ENCODE results near the gene SHISA4.

The SHISA4 gene

GRCh38 chr1:201907621-201908020 is 18.9 kb downstream of the SHISA4 start:
- no peak for TF ChIP-seq SIN3A (IDR thresholded peaks at IDR 0.05; ENCODE audit: borderline replicate concordance, insufficient read depth, low read length)
- no peak for TF ChIP-seq FOXP2 (optimal IDR thresholded peaks at IDR 0.05; ENCODE audit: borderline replicate concordance, extremely low read depth, extremely low read length, insufficient read depth)
- TF ChIP-seq, protein P1, sequence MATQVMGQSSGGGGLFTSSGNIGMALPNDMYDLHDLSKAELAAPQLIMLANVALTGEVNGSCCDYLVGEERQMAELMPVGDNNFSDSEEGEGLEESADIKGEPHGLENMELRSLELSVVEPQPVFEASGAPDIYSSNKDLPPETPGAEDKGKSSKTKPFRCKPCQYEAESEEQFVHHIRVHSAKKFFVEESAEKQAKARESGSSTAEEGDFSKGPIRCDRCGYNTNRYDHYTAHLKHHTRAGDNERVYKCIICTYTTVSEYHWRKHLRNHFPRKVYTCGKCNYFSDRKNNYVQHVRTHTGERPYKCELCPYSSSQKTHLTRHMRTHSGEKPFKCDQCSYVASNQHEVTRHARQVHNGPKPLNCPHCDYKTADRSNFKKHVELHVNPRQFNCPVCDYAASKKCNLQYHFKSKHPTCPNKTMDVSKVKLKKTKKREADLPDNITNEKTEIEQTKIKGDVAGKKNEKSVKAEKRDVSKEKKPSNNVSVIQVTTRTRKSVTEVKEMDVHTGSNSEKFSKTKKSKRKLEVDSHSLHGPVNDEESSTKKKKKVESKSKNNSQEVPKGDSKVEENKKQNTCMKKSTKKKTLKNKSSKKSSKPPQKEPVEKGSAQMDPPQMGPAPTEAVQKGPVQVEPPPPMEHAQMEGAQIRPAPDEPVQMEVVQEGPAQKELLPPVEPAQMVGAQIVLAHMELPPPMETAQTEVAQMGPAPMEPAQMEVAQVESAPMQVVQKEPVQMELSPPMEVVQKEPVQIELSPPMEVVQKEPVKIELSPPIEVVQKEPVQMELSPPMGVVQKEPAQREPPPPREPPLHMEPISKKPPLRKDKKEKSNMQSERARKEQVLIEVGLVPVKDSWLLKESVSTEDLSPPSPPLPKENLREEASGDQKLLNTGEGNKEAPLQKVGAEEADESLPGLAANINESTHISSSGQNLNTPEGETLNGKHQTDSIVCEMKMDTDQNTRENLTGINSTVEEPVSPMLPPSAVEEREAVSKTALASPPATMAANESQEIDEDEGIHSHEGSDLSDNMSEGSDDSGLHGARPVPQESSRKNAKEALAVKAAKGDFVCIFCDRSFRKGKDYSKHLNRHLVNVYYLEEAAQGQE (IDR thresholded peaks at IDR 0.05; ENCODE audit: insufficient read depth in 1 of 2, low read depth in 2 of 2, low read length in 2 of 2): no peak
- TF ChIP-seq TAF1 (IDR thresholded peaks at IDR 0.05; ENCODE audit: borderline replicate concordance, insufficient read depth, low read length): no peak
- TF ChIP-seq POLR2AphosphoS5 (IDR thresholded peaks at IDR 0.05; ENCODE audit: low read depth, low read length): no peak

- TF ChIP-seq FOXP2 (optimal IDR thresholded peaks at IDR 0.05; ENCODE audit: borderline replicate concordance, extremely low read depth, extremely low read length, insufficient read depth): no peak
- TF ChIP-seq, protein P1 (IDR thresholded peaks at IDR 0.05; ENCODE audit: insufficient read depth in 1 of 2, low read depth in 2 of 2, low read length in 2 of 2): no peak
These were observed 23.3 kb downstream of the SHISA4 start for GRCh38 chr1:201911826-201912571.

- no peak for TF ChIP-seq FOXP2 (optimal IDR thresholded peaks at IDR 0.05; ENCODE audit: borderline replicate concordance, extremely low read depth, extremely low read length, insufficient read depth)
- no peak for TF ChIP-seq POLR2AphosphoS5 (IDR thresholded peaks at IDR 0.05; ENCODE audit: low read depth, low read length)
- TF ChIP-seq, protein P1 (IDR thresholded peaks at IDR 0.05; ENCODE audit: insufficient read depth in 1 of 2, low read depth in 2 of 2, low read length in 2 of 2): no peak
- TF ChIP-seq SIN3A (IDR thresholded peaks at IDR 0.05; ENCODE audit: borderline replicate concordance, insufficient read depth, low read length): no peak
- no peak for TF ChIP-seq TAF1 (IDR thresholded peaks at IDR 0.05; ENCODE audit: borderline replicate concordance, insufficient read depth, low read length)
These were observed 24.1 kb downstream of the SHISA4 start for GRCh38 chr1:201912832-201913231.

DNA sequence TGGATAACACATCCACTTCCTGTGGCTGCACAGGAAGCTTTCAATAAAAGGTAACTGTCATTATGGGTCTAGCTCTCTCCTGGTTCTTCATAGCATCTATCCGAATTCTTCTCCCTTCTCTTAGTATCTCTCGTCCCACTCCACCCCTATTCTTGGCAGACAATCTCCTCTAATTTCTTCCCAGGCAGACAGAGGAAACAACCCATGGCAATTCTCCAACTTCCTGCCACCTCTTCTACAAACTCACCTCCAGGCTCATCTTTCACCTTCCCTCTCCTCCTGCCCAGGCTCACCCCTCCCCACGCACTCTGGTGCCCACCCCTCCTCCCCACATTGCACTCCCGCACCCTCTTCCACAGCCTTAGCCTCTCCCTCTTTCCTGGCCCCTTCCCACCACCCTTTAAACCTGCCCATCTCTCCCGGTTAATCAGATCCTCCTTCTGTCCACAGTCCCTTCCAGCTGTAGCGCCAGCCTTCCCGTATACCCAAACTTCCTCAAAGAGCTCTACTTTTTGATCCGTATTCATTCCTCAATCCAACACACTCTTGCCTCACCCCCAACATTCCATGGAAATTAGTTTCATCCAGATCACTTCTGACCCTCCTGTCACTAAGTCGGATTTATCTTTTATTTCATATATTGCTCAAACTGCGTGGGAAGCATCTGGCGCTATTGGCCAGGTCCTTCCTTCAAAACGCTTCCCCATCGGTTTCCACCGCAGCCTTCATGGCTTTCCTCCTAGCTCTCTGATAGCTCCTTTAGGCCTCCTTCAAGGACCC is 25.9 kb downstream of the SHISA4 start:
- TF ChIP-seq POLR2AphosphoS5 (IDR thresholded peaks at IDR 0.05; ENCODE audit: low read depth, low read length) (no peak), SIN3A (IDR thresholded peaks at IDR 0.05; ENCODE audit: borderline replicate concordance, insufficient read depth, low read length) (no peak), FOXP2 (optimal IDR thresholded peaks at IDR 0.05; ENCODE audit: borderline replicate concordance, extremely low read depth, extremely low read length, insufficient read depth) (no peak), TAF1 (IDR thresholded peaks at IDR 0.05; ENCODE audit: borderline replicate concordance, insufficient read depth, low read length) (no peak)
- TF ChIP-seq, protein P1 (IDR thresholded peaks at IDR 0.05; ENCODE audit: insufficient read depth in 1 of 2, low read depth in 2 of 2, low read length in 2 of 2): no peak
